Astrocyte (in vitro differentiated cells and primary cell): Measurements from ENCODE around the gene ABCG2. TPM values are rescaled to one million over a fixed set of nuclear protein-coding genes. Genes with fewer than 3 reads are reported as not detected.
"Not testable (repeated sequence)": the region's sequence is repeated elsewhere in the genome, so short reads cannot be mapped to it uniquely, and the experiment has no call there.

Experiments used
- DNase-seq: peaks from one replicate; pipeline ENCODE4 v3.0.0-alpha.2; 2010; ENCODE audit warnings: low read depth
- FAIRE-seq: peaks from 2 replicates; lab custom pipeline; 2011; peaks lifted over from hg19 to GRCh38; lab: Jason Lieb, UNC
- H2AFZ ChIP-seq: 2 replicates; pipeline ENCODE4 v1.6.0; 2012; ENCODE audit warnings: low read depth, low read length, inconsistent platforms
- H3K27ac ChIP-seq: 2 replicates; pipeline ENCODE4 v1.5.1; 2011; ENCODE audit warnings: low read depth, low read length, inconsistent platforms
- H3K27me3 ChIP-seq: 2 replicates; pipeline ENCODE4 v1.6.0; 2011; ENCODE audit warnings: low read length, inconsistent platforms; ENCODE audit not compliant: insufficient read depth
- H3K36me3 ChIP-seq: 2 replicates; pipeline ENCODE4 v1.5.1; 2011; ENCODE audit warnings: low read length, inconsistent platforms; ENCODE audit not compliant: insufficient read depth
- H3K4me1 ChIP-seq: 2 replicates; pipeline ENCODE4 v1.5.1; 2011; ENCODE audit warnings: low read length, inconsistent platforms; ENCODE audit not compliant: insufficient read depth
- H3K4me2 ChIP-seq: 2 replicates; pipeline ENCODE4 v1.6.0; 2012; ENCODE audit warnings: low read length, inconsistent platforms
- H3K4me3 ChIP-seq: 2 replicates; pipeline ENCODE4 v1.5.1; 2011; ENCODE audit warnings: low read depth, mild to moderate bottlenecking, low read length, inconsistent platforms; ENCODE audit not compliant: insufficient read depth
- H3K79me2 ChIP-seq: 2 replicates; pipeline ENCODE4 v1.6.0; 2012; ENCODE audit warnings: mild to moderate bottlenecking, low read length, inconsistent platforms; ENCODE audit not compliant: insufficient read depth
- H3K9ac ChIP-seq: 2 replicates; pipeline ENCODE4 v1.6.0; 2012; ENCODE audit warnings: mild to moderate bottlenecking, low read length, inconsistent platforms
- H3K9me3 ChIP-seq: 2 replicates; pipeline ENCODE4 v1.5.1; 2012; ENCODE audit warnings: low read depth, mild to moderate bottlenecking, low read length, inconsistent platforms; ENCODE audit not compliant: insufficient read depth
- H4K20me1 ChIP-seq: 2 replicates; pipeline ENCODE4 v1.6.0; 2012; ENCODE audit warnings: low read length, inconsistent platforms; ENCODE audit not compliant: insufficient read depth
- H3K27ac Mint-ChIP-seq: one replicate; pipeline ENCODE4 v1.8.0; 2021; ENCODE audit warnings: mild to moderate bottlenecking, mixed read lengths; ENCODE audit not compliant: unreplicated experiment
- H3K27me3 Mint-ChIP-seq: one replicate; pipeline ENCODE4 v1.8.0; 2021; ENCODE audit warnings: low read depth, mixed read lengths; ENCODE audit not compliant: unreplicated experiment
- H3K36me3 Mint-ChIP-seq: one replicate; pipeline ENCODE4 v1.8.0; 2021; ENCODE audit warnings: low read depth, mixed read lengths; ENCODE audit not compliant: unreplicated experiment
- H3K4me1 Mint-ChIP-seq: one replicate; pipeline ENCODE4 v1.8.0; 2021; ENCODE audit warnings: low read depth, mixed read lengths; ENCODE audit not compliant: unreplicated experiment
- H3K4me3 Mint-ChIP-seq: one replicate; pipeline ENCODE4 v1.8.0; 2021; ENCODE audit warnings: mild to moderate bottlenecking, moderate library complexity, mixed read lengths; ENCODE audit not compliant: unreplicated experiment
- H3K9me3 Mint-ChIP-seq: one replicate; pipeline ENCODE4 v1.8.0; 2021; ENCODE audit warnings: mild to moderate bottlenecking, mixed read lengths; ENCODE audit not compliant: unreplicated experiment
- CTCF ChIP-seq: IDR thresholded peaks from 2 replicates; pipeline ENCODE4 v1.5.1; 2011; ENCODE audit warnings: low read depth, mild to moderate bottlenecking, inconsistent platforms, low read length, moderate library complexity; ENCODE audit not compliant: insufficient read depth
- EZH2 ChIP-seq: IDR thresholded peaks from 2 replicates; pipeline ENCODE4 v1.6.1; 2012; ENCODE audit warnings: mild to moderate bottlenecking, low read length, inconsistent platforms; ENCODE audit not compliant: insufficient read depth
- total RNA-seq: library from RNA; stranded (reverse); gene quantifications from 2 replicates; pipeline ENCODE4 v1.2.1, GENCODE V29; 2021

The ABCG2 gene
- total RNA-seq, 1 donor from 2014 or later, result 2.5 TPM

GRCh38 chr4:88159229-88159725 is 838 bp upstream of the ABCG2 start:
- Histone ChIP-seq H3K9ac (peak overlapping the region; percentile 75), H3K4me2 (peak overlapping the region; percentile 100), H3K79me2 (no peaks in the 10 kb centered on the region), H3K9me3 (no peaks in the 10 kb centered on the region), H3K36me3 (no peaks in the 10 kb centered on the region), H3K4me3 (peak overlapping the region; percentile 75), H2AFZ (peak overlapping the region; percentile 99), H3K27ac (peak overlapping the region; percentile 3), H4K20me1 (no peaks in the 10 kb centered on the region), H3K4me1 (peaks cover 4% of the 10 kb centered on the region), H3K27me3 (no peaks in the 10 kb centered on the region)
- Mint-ChIP-seq H3K36me3 (no peaks in the 10 kb centered on the region), H3K9me3 (peaks cover under 1% of the 10 kb centered on the region), H3K27me3 (peaks cover 11% of the 10 kb centered on the region), H3K27ac (no peak overlapping the region), H3K4me3 (peak overlapping the region; percentile 85), H3K4me1 (peaks cover 3% of the 10 kb centered on the region)
- no peak for TF ChIP-seq CTCF
- no peak for TF ChIP-seq EZH2
- FAIRE-seq (no peak), DNase-seq (no peak)

- Histone ChIP-seq H3K36me3 (no peaks in the 10 kb centered on the region), H3K4me1 (peaks cover 4% of the 10 kb centered on the region), H3K9ac (peak overlapping the region; percentile 75), H3K4me3 (peak overlapping the region; percentile 75), H4K20me1 (no peaks in the 10 kb centered on the region), H2AFZ (peak overlapping the region; percentile 99), H3K9me3 (no peaks in the 10 kb centered on the region), H3K27ac (no peak overlapping the region), H3K4me2 (peak overlapping the region; percentile 100), H3K79me2 (no peaks in the 10 kb centered on the region), H3K27me3 (no peaks in the 10 kb centered on the region)
- Mint-ChIP-seq H3K27ac (no peak overlapping the region), H3K27me3 (peaks cover 11% of the 10 kb centered on the region), H3K36me3 (no peaks in the 10 kb centered on the region), H3K4me1 (peaks cover 3% of the 10 kb centered on the region), H3K9me3 (no peaks in the 10 kb centered on the region), H3K4me3 (peak overlapping the region; percentile 82)
- no peak for FAIRE-seq
- TF ChIP-seq CTCF (no peak), EZH2 (no peak)
- DNase-seq, result no peak
Observed at GRCh38 chr4:88158038-88158488, 376 bp downstream of the ABCG2 start.

GRCh38 chr4:88152331-88152730 is 6.1 kb downstream of the ABCG2 start:
- not testable (repeated sequence) for H3K27me3 ChIP-seq, H3K27ac ChIP-seq, FAIRE-seq, H3K4me3 Mint-ChIP-seq, H3K4me2 ChIP-seq, H3K79me2 ChIP-seq, H3K9me3 ChIP-seq, H3K36me3 Mint-ChIP-seq, H2AFZ ChIP-seq, DNase-seq, H3K9ac ChIP-seq, H4K20me1 ChIP-seq, H3K4me3 ChIP-seq, H3K4me1 Mint-ChIP-seq, H3K36me3 ChIP-seq, H3K9me3 Mint-ChIP-seq, H3K4me1 ChIP-seq, H3K27me3 Mint-ChIP-seq
- peak overlapping the region; percentile 38 for H3K27ac Mint-ChIP-seq
